ENCODE results near the gene CYB5D1.

DNA sequence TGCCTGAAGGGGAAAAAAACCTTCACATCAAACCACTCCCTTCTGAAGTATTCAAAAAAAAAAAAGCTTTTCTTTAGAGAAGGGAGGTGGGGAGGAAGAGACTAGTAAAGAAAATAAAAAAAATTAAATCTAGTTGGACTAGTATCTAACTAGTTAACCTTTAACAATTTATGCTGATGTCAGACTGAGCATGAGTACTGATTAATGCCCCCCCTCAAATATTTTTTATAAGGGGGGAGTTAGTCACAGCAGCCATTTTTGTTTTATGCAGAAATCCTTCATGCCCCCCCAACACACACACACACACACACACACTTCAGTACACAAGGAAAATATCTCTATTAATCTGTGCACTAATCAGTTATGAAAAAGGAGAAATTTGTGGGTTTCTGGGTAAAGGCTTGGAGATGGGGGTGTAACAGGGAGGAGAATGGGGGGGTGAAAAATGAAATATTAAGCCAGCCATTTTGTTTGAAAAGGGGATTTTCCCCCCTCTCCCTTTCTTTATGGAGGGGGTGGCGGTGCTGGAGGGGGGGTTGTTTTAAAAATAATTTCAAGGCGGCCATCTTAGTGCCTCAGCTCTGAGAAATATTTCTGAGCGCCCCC is 26.1 kb downstream of the CYB5D1 start:
- TF ChIP-seq, protein P1, sequence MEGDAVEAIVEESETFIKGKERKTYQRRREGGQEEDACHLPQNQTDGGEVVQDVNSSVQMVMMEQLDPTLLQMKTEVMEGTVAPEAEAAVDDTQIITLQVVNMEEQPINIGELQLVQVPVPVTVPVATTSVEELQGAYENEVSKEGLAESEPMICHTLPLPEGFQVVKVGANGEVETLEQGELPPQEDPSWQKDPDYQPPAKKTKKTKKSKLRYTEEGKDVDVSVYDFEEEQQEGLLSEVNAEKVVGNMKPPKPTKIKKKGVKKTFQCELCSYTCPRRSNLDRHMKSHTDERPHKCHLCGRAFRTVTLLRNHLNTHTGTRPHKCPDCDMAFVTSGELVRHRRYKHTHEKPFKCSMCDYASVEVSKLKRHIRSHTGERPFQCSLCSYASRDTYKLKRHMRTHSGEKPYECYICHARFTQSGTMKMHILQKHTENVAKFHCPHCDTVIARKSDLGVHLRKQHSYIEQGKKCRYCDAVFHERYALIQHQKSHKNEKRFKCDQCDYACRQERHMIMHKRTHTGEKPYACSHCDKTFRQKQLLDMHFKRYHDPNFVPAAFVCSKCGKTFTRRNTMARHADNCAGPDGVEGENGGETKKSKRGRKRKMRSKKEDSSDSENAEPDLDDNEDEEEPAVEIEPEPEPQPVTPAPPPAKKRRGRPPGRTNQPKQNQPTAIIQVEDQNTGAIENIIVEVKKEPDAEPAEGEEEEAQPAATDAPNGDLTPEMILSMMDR (IDR thresholded peaks at IDR 0.05; ENCODE audit: insufficient read depth, low read depth, low read length) = no peak
- no peak for TF ChIP-seq EZH2 (IDR thresholded peaks at IDR 0.05; ENCODE audit: insufficient read depth, low read length)

All from astrocyte (in vitro differentiated cells and primary cell).